Lung (tissue), 12 donors: ENCODE results near the gene ADGRA3. TPM values are rescaled to one million over a fixed set of nuclear protein-coding genes. Genes with fewer than 3 reads are reported as not detected.

Source experiments
- ATAC-seq: fragments of 200-7000 bp; cut with Tn5 transposase; one replicate; pipeline ENCODE4 v1.9.1; 2020; ENCODE audit warnings: moderate number of reproducible peaks; ENCODE audit not compliant: insufficient read depth, low FRiP score
- DNase-seq, 3 donors: peaks; one replicate each; pipeline ENCODE4 v3.0.0-alpha.2; 2013 to 2017
- H3K27ac ChIP-seq, 2 donors: one replicate each; pipeline ENCODE4 v1.5.1; 2013; ENCODE audit warnings: mild to moderate bottlenecking in 2 of 2, moderate library complexity in 2 of 2, control low read depth in 1 of 2, inconsistent platforms in 1 of 2, low read depth in 1 of 2, low read length in 1 of 2
- H3K27me3 ChIP-seq, 3 donors: one replicate each; pipeline ENCODE4 v1.5.1; 2013; ENCODE audit warnings: low read length in 2 of 3; ENCODE audit not compliant: control insufficient read depth in 3 of 3, insufficient read depth in 3 of 3
- H3K36me3 ChIP-seq, 4 donors: one replicate each; pipeline ENCODE4 v1.5.1; 2013; ENCODE audit warnings: low read length in 4 of 4, mild to moderate bottlenecking in 1 of 4, moderate library complexity in 1 of 4; ENCODE audit not compliant: control insufficient read depth in 4 of 4, insufficient read depth in 4 of 4
- H3K4me1 ChIP-seq, 5 donors: one replicate each; pipeline ENCODE4 v1.5.1; 2013; ENCODE audit warnings: low read length in 5 of 5, mild to moderate bottlenecking in 2 of 5, moderate library complexity in 1 of 5; ENCODE audit not compliant: control insufficient read depth in 5 of 5, insufficient read depth in 5 of 5
- H3K4me3 ChIP-seq: one replicate; pipeline ENCODE4 v1.5.1; 2013; ENCODE audit warnings: mild to moderate bottlenecking, control low read depth, moderate library complexity
- H3K9ac ChIP-seq, 2 donors: one replicate each; pipeline ENCODE4 v1.5.1; 2013; ENCODE audit warnings: low read length in 2 of 2, control low read depth in 1 of 2; ENCODE audit not compliant: insufficient read depth in 1 of 2
- H3K9me3 ChIP-seq, 4 donors: one replicate each; pipeline ENCODE4 v1.5.1; 2013; ENCODE audit warnings: low read length in 3 of 4, mild to moderate bottlenecking in 1 of 4, moderate library complexity in 1 of 4; ENCODE audit not compliant: control insufficient read depth in 4 of 4, insufficient read depth in 3 of 4
- CTCF ChIP-seq: IDR thresholded peaks from 2 replicates; pipeline ENCODE4 v1.5.1; 2012; ENCODE audit warnings: mild to moderate bottlenecking; ENCODE audit errors: control extremely low read depth, extremely low read depth
- WGBS, 2 donors: extraction: QIAGEN DNeasy Blood & Tissue Kit; methylation state at CpG; one replicate each; pipeline ENCODE4 v1.1.7; 2013; 5-methylcytosine and 5-hydroxymethylcytosine counted together
- polyA plus RNA-seq, 2 donors: library from polyadenylated mRNA; stranded (reverse); fragments of 200-250 nt; gene quantifications; one replicate each; pipeline ENCODE4 v1.2.1, GENCODE V29; 2013
- total RNA-seq, 2 donors: library from RNA; depleted of rRNA in 1 of 2; stranded (reverse); fragments of >200 nt in 1 of 2; gene quantifications; one replicate each; pipeline ENCODE4 v1.2.1, GENCODE V29; 2014 to 2021
- donor health status: control.
- donor health status: control.
- donor health status: Bipolar disorder and iron deficiency.
- donor health status: healthy.
- donor health status: DM: yes; HTN: yes; CAD: no.

Gene ADGRA3
- total and polyA plus RNA-seq, 4 donors = 6.6 to 62.8 (median 11.9) TPM

- WGBS, 2 donors = 85 to 95% methylated on average over 3 of the region's 3 CpGs
- Histone ChIP-seq H3K4me3 (no peak overlapping the region), H3K27ac (no peak overlapping the region), H3K4me1 (no peaks in the 10 kb centered on the region), H3K36me3 (no peaks in the 10 kb centered on the region), H3K27me3 (no peaks in the 10 kb centered on the region), H3K9me3 (peaks cover 0 to 3% (median 0%) of the 10 kb centered on the region in 4 donors), H3K9ac (no peak overlapping the region)
- DNase-seq (no peak), ATAC-seq (no peak)
- TF ChIP-seq CTCF = no peak
These were observed 37.7 kb upstream of the ADGRA3 start for GRCh38 chr4:22553560-22553959.

- H3K27ac ChIP-seq = no peak overlapping the region
- H3K9me3 ChIP-seq = peaks cover 0 to 3% (median 0%) of the 10 kb centered on the region in 4 donors
- ATAC-seq = no peak
- no peaks in the 10 kb centered on the region for H3K36me3 ChIP-seq
- no peak overlapping the region for H3K4me3 ChIP-seq
- TF ChIP-seq CTCF = no peak
- WGBS, 2 donors = 57 to 65% methylated on average over 3 of the region's 3 CpGs
- H3K27me3 ChIP-seq = no peaks in the 10 kb centered on the region
- no peak overlapping the region for H3K9ac ChIP-seq
- no peak for DNase-seq
- H3K4me1 ChIP-seq = no peaks in the 10 kb centered on the region
These were observed 36.9 kb upstream of the ADGRA3 start for GRCh38 chr4:22552812-22553211.

GRCh38 chr4:22551550-22551949 is 35.7 kb upstream of the ADGRA3 start:
- 22 to 49% methylated on average over 1 of the region's 1 CpG for WGBS, 2 donors
- no peak overlapping the region for H3K27ac ChIP-seq
- no peak for TF ChIP-seq CTCF

GRCh38 chr4:22546299-22546698 is 30.4 kb upstream of the ADGRA3 start:
- DNase-seq = no peak
- 63 to 81% methylated on average over 3 of the region's 3 CpGs for WGBS, 2 donors
- no peak overlapping the region for H3K4me3 ChIP-seq
- H3K9ac ChIP-seq = no peak overlapping the region
- no peak for TF ChIP-seq CTCF
- no peak overlapping the region for H3K27ac ChIP-seq
- ATAC-seq = no peak
- H3K9me3 ChIP-seq = peaks cover 0 to 5% (median 1%) of the 10 kb centered on the region in 4 donors
- H3K27me3 ChIP-seq = no peaks in the 10 kb centered on the region
- H3K4me1 ChIP-seq = no peaks in the 10 kb centered on the region
- no peaks in the 10 kb centered on the region for H3K36me3 ChIP-seq

More at GRCh38 chr4:22551550-22551949, 35.7 kb upstream of the ADGRA3 start:
- no peak for DNase-seq
- Histone ChIP-seq H3K9me3 (peaks cover 0 to under 1% (median 0%) of the 10 kb centered on the region in 4 donors), H3K9ac (no peak overlapping the region), H3K4me3 (no peak overlapping the region), H3K27me3 (no peaks in the 10 kb centered on the region), H3K36me3 (no peaks in the 10 kb centered on the region), H3K4me1 (no peaks in the 10 kb centered on the region)
- no peak for ATAC-seq
